ENCODE data around the gene TRIM2.
A peak's percentile ranks its signal among the peaks of the same experiment; 100 is the strongest.

The TRIM2 gene

DNA sequence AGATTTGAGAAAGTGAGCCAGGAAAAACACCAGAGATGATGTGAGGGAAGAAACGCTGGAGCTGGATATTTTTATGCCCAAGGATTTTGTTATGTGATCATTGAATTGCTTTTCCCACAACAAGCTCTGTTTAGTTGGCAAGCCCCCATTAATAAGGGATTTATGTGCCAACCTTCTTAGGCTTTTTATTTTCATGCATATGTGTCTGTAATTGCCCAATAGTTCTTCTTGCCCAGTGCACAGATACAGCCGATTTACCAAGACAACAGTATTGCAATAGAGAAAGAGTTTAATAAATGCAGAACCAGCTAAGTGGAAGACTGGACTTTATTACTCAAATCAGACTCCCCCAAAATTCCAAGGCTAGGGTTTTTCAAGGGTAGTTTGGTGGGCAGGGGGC, 57.7 kb downstream of the TRIM2 start:
- DNase-seq (ENCODE audit: low read depth), result no peak
- TF ChIP-seq, protein P1, sequence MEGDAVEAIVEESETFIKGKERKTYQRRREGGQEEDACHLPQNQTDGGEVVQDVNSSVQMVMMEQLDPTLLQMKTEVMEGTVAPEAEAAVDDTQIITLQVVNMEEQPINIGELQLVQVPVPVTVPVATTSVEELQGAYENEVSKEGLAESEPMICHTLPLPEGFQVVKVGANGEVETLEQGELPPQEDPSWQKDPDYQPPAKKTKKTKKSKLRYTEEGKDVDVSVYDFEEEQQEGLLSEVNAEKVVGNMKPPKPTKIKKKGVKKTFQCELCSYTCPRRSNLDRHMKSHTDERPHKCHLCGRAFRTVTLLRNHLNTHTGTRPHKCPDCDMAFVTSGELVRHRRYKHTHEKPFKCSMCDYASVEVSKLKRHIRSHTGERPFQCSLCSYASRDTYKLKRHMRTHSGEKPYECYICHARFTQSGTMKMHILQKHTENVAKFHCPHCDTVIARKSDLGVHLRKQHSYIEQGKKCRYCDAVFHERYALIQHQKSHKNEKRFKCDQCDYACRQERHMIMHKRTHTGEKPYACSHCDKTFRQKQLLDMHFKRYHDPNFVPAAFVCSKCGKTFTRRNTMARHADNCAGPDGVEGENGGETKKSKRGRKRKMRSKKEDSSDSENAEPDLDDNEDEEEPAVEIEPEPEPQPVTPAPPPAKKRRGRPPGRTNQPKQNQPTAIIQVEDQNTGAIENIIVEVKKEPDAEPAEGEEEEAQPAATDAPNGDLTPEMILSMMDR (IDR thresholded peaks at IDR 0.05; ENCODE audit: insufficient read depth, low read depth, low read length, missing control alignments), result no peak
- no peak overlapping the region for H3K4me3 ChIP-seq (ENCODE audit: low read length)

DNA sequence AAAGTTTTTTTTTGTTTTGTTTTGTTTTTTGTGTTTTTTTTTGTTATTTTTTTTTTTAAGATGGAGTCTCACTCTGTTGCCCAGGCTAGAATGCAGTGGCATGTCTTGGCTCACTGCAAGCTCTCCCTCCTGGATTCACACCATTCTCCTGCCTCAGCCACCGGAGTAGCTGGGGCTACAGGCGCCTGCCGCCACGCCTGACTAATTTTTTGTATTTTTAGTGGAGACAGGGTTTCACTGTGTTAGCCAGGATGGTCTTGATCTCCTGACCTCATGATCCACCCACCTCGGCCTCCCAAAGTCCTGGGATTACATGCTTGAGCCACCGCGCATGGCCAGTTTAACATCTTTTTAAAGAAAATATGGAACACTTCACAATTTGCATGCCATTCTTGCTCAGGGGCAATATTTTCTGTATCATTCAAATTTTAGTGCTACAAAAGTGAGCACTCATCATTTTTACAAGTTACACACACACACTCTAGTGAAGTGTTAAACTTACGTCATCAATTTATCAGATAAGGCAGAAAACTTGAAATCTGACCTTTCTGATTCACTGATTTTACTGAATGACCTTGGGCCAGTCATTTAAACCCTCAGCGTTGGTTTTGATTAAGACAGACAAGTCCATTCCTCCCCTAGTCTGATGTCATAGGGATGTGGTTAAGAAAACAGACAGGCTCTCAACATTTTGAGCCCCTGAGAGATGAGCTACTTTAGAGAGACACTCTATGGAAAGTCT, 61.2 kb downstream of the TRIM2 start:
- no peak overlapping the region for H3K4me3 ChIP-seq (ENCODE audit: low read length)
- no peak for DNase-seq (ENCODE audit: low read depth)
- TF ChIP-seq, protein P1 (IDR thresholded peaks at IDR 0.05; ENCODE audit: insufficient read depth, low read depth, low read length, missing control alignments), result no peak

DNA sequence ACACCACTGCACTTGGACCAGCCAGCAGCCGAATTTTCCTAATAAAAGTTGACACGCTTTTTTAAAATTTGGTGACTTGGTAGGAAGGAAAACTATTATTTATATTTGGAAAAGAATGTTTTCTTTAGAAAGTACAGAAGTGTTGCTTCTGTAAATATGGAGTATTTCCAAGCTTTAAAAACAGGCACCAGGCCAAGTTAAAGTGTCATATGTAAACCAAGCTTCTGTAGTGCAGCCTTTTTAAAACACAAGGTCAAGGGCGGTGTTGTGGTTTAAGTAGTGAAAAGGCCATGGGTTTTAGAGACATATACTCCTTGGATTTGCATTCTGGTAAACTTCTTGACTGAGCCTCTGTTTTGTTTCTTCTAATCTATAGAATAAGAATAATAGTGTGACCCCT, 62.7 kb downstream of the TRIM2 start:
- no peak for DNase-seq (ENCODE audit: low read depth)
- TF ChIP-seq, protein P1 (IDR thresholded peaks at IDR 0.05; ENCODE audit: insufficient read depth, low read depth, low read length, missing control alignments), result no peak
- no peak overlapping the region for H3K4me3 ChIP-seq (ENCODE audit: low read length)

DNA sequence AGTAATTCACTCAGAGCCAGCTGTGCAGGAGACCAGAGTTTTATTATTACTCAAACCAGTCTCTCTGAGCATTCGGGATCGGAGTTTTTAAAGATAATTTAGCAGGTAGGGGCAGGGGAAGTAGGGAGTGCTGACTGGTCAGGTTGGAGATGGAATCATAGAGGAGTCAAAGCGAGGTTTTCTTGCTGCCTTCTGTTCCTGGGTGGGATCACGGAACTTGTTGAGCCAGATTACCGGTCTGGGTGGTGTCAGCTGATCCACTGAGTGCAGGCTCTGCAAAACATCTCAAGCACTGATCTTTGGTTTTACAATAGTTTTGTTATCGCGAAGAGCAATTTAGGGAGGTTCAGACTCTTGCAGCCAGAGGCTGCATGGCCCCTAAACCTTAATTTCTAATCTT, 63.6 kb downstream of the TRIM2 start:
- TF ChIP-seq, protein P1 (IDR thresholded peaks at IDR 0.05; ENCODE audit: insufficient read depth, low read depth, low read length, missing control alignments), result no peak
- H3K4me3 ChIP-seq (ENCODE audit: low read length), result no peak overlapping the region
- peak; percentile 31 for DNase-seq (ENCODE audit: low read depth)

DNA sequence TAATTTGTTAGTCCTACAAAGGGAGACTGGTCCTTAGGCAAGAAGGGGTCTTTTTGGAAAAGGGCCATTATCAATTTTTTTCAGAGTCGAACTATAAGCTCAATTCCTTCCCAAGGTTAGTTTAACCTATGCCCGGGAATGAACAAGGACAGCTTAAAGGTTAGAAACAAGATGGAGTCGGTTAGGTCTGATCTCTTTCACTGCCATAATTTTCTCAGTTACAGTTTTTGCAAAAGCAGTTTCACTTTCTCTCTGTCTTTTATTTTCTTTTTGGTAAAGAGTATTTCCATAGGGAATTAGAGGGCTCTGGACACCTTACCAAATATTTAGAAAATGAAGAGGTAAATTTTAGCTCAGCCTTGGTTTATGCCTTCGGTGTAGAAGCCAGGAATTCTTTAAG, 64.1 kb downstream of the TRIM2 start:
- TF ChIP-seq, protein P1 (IDR thresholded peaks at IDR 0.05; ENCODE audit: insufficient read depth, low read depth, low read length, missing control alignments), result no peak
- DNase-seq (ENCODE audit: low read depth), result no peak
- H3K4me3 ChIP-seq (ENCODE audit: low read length), result no peak overlapping the region

DNA sequence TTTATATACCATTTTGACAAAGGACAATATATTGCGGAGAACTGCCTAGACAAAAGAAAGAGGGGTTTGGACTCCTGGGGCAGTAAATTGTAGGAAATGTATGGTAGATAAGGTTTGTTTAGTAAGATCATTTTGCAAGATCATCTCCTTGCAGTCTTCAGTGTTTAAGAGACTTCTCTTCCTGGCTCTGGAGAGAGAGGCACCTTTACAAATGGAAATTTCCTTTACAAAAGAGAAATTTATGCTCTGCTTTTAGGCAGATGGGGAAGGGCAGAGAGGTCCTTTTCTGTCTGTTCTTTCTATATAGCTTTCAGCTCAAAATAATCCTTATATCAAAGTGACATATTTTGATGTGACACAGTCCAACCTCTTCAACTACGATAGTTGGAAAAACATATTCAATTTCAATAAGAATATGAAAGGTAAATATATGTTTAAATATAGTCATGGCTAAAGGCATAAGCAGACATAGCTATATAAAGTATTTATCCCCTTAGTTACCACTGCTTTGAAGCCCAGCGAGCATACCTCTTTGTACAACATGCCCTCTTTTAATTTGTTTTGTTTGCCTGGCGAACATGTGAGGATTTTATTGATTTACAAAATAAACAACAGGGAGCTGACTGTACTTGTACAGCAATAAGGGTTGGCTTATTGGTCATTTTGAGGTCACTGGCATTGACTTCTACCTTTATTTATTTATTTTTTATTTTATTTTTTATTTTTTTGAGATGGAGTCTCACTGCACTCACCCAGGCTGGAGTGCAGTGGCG, 65.2 kb downstream of the TRIM2 start:
- TF ChIP-seq, protein P1 (IDR thresholded peaks at IDR 0.05; ENCODE audit: insufficient read depth, low read depth, low read length, missing control alignments), result no peak
- no peak for DNase-seq (ENCODE audit: low read depth)
- no peak overlapping the region for H3K4me3 ChIP-seq (ENCODE audit: low read length)
